ENCODE data around the gene ZNF385D.

DNA sequence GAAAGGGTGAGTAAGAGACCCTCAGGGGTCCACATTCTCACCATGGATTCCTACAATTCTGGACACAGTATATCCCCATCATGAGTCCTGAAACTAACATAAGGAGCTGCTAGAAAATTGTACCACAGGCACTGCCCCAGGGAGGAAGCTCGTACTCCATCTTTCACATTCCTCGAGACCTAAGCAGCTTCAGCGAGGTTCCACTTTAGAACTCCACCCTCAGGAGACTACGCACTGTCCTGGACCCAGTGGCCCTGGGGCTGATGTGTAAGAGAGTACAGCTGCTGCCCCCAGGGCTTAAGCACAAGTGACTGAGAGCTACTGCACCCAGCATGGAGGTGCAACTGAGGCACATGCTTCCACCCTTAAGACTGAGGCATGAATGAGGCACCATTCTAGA lies 352.5 kb downstream of the ZNF385D start:
- TF ChIP-seq, protein P1, sequence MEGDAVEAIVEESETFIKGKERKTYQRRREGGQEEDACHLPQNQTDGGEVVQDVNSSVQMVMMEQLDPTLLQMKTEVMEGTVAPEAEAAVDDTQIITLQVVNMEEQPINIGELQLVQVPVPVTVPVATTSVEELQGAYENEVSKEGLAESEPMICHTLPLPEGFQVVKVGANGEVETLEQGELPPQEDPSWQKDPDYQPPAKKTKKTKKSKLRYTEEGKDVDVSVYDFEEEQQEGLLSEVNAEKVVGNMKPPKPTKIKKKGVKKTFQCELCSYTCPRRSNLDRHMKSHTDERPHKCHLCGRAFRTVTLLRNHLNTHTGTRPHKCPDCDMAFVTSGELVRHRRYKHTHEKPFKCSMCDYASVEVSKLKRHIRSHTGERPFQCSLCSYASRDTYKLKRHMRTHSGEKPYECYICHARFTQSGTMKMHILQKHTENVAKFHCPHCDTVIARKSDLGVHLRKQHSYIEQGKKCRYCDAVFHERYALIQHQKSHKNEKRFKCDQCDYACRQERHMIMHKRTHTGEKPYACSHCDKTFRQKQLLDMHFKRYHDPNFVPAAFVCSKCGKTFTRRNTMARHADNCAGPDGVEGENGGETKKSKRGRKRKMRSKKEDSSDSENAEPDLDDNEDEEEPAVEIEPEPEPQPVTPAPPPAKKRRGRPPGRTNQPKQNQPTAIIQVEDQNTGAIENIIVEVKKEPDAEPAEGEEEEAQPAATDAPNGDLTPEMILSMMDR (conservative IDR thresholded peaks at IDR 0.05 in 1 of 2, IDR thresholded peaks at IDR 0.05 in 1 of 2; ENCODE audit: extremely low read depth in 1 of 2, insufficient read depth in 1 of 2, low read depth in 1 of 2, low read length in 2 of 2) = no peak
- no peak for TF ChIP-seq EZH2 (IDR thresholded peaks at IDR 0.05; ENCODE audit: borderline replicate concordance, low read length)

Measured in mammary epithelial cell (primary cell).